ENCODE data around the gene TMEM175. TPM values are rescaled to one million over a fixed set of nuclear protein-coding genes. Genes with fewer than 3 reads are reported as not detected.

Gene TMEM175
- total and polyA plus RNA-seq, 2 of the 8 experiments (the other 6 are each of a cell fraction or from before 2014, with no cell fraction given), result 4.9 to 20.7 TPM

- TF ChIP-seq CHD1 (IDR thresholded peaks at IDR 0.05; ENCODE audit: low read depth, low read length) (no peak), FOSL1 (IDR thresholded peaks at IDR 0.05; ENCODE audit: insufficient read depth, low read depth, low read length) (no peak)
Measured at GRCh38 chr4:931194-931959, 883 bp upstream of the TMEM175 start (continued).
